K562 treated with DMSO at 1 percent for 12 hours (cell line): ENCODE results near the gene IGSF21. TPM values are rescaled to one million over a fixed set of nuclear protein-coding genes. Genes with fewer than 3 reads are reported as not detected.

Experiments used
- total RNA-seq: library from RNA; unstranded; fragments of 300-600 nt; gene quantifications from 2 replicates; pipeline ENCODE4 v1.2.3, GENCODE V29; 2022; ENCODE audit not compliant: insufficient read depth

Gene IGSF21
- total RNA-seq: not detected in 2 replicates

GRCh38 chr1:18107369-18108298 is at the start of gene IGSF21:
TSS of gene IGSF21 (plus strand) at chr1:18107798. CDS start at chr1:18108129, 331 bp downstream.

